DMS153 (cell line): ENCODE data around the gene OLAH.
"Not testable (repeated sequence)": the region's sequence is repeated elsewhere in the genome, so short reads cannot be mapped to it uniquely, and the experiment has no call there.

Source experiments
- DNase-seq: peaks from one replicate; lab custom pipeline; 2025; lab: John Stamatoyannopoulos, UW

The OLAH gene

DNA sequence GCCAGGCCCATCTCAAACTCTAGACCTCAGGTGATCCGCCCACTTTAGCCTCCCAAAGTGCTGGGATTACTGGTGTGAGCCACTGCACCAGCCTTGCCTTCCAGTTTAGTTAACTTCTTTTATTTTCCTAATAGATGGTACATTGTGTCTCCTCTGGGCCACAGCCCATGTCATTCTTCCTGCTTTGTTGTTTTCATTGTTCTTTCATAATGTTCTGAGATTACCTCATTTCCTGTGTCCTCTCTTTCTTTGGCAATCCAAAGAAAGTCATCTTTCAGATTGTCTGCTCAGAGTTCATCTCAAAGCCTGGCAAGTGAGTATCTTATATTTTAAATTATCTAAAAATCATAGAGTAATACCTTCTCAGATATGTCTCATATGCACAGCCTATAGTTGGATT lies at the start of gene OLAH:
OLAH (plus strand) TSS at position 270 of the 400 bp plus-strand sequence. CDS start 3,346 bp downstream, outside the sequence.
- DNase-seq, result no peak

DNA sequence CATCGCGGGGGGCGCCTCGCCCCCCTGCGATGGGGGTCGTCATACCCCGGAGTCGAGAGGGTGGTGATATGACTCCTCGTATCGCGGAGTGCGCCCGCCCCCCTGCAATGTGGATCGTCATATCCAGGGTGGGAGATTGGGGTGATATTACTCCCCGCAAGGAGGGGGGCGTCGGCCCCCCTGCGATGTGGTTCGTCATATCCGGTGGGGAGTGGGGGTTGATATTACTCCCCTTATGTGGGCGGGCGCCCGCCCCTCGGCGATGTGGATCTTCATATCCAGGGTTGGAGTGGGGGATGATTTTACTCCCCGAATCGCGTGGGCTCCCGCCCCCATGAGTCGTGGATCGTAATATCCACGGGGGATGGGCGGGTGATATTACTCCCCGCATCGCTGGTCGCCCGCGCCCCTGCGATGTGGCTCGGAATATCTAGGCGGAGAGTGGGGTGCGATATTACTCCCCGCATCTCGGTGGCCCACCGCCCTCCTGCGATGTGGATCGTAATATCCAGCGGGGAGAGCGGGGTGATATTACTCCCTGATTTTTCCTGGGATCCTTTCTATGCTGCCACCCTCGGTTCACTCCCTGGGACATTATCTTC lies 47.7 kb upstream of the OLAH start:
- no peak for DNase-seq

DNA sequence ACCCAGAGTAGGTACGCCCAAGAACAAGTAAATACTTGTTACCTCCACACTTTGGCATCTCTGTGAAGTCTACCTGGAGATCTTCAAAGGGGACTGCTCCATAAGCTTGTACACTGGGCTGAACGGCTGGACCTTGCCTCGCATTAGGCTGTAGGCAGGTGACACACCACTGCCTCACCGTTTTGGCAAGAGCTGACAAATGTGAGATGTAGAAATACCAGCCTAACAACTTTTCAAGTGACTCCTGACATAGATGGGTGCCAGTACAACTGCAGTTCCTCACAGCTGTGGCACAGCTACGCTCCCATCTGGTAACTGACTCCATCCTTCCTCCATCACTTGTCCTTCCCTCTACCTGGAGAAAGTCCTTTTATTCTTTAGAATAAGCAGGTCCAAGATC lies 30.2 kb upstream of the OLAH start:
- DNase-seq, result not testable (repeated sequence)

DNA sequence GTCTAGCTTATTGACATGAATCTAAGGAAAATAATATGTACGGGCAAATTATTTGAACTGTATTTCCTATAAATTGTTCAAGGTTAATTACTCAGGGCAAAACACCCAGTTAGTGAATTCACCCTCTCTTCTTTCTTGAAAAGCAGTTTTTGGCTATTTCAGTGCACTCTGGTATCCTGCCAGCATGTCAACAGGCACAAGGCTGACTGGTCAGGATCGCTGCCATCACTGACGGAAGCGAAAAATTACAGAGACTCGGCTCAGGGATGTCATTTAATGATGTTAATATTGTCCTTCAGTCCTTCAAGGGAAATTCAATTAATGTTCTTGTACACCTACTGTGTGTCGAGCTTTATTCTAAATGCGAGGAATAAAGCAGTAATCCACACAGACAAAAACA lies 28.3 kb upstream of the OLAH start:
- DNase-seq, result no peak

DNA sequence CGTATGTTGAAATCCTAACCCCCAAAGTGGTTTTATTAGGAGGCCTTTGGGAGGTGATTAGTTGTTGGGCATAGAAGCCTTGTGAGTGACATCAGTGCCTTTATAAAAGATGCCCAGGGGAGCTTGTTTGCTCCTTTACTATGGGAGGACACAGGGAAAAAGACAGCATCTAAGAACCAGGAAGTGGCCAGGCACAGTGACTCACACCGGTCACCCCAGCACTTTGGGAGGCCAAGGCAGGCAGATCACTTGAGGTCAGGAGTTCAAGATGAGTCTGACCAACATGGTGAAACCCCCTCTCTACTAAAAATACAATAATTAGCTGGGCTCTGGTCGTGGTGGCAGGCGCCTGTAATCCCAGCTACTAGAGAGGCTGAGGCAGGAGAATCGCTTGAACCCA lies 22.8 kb upstream of the OLAH start:
- DNase-seq, result not testable (repeated sequence)

DNA sequence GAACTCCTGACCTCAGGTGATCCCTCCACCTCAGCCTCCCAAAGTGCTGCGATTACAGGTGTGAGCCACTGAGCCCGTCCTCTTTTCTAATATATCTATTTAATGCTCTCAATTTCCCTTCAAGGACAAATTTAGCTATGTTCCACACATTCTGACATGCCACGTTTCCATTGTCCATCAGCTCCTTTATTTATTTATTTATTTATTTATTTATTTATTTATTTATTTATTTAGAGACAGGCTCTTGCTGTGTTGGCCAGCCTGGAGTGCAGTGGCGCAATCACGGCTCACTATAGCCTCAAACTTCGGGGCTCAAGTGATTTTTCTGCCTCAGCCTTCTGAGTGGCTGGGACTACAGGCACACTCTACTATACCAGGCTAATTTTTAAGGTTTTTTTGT lies 20.7 kb upstream of the OLAH start:
- not testable (repeated sequence) for DNase-seq

DNA sequence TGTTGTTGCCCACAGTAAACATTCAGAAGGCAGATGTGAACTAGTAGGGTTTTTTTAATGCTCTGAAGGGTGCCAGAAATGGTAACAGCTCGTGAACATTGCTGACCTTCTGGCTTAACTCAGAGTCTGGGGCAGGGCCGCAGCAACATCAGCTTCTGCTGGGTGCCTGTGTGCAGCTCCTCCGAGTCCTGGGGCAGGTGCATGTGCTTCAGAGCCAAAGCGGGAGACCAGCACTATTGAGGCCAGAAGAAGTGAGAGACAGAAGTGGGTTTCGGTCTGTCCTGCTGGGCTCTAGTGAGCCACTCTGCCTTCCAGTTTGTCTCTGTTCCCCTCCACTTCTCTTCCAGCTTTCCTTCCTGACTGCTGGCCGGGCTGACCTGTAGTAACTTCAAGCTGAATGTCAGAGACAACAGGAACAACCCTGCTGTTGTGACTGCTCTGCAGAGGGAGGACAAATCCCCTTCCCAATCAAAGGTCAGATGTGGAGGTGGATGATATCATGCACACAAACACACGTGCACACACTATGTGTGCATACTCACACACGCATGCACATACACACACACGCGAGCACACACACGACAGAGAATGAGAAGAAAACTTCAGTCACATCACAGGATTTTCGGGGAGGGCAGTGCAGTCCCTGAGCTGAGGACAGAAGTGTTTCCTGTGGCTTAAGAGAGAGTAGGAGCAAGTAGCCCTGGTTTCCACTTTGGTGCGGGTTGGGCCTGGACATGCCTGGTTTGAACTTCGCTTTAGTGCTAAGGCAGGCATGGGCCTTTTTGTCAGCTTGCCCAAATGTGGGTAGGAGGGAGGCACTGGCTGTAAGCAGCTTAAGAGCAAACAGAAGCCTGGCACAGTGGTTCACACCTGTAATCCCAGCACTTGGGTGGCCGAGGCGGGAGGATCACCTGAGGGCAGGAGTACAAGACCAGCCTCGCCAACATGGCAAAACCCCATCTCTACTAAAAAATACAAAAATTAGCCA lies 19.4 kb upstream of the OLAH start:
- DNase-seq, result not testable (repeated sequence)

DNA sequence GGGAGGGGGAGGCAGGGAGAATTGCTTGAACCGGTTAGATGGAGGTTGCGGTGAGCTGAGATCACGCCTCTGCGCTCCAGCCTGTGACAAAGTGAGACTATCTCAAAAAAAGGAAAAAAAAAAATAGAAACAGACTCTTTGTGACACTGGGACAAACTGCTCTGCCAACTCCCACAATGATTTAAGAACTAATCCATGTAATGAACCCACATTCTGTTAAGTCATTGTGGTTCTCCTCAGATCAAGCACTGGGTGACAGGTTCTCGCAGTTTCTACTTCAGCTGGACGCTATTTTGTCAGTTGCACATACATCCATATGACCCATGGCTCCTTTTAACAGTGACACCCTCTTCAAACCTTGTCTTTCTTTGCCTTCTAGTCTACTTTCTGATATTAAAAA lies 18.7 kb upstream of the OLAH start:
- not testable (repeated sequence) for DNase-seq

DNA sequence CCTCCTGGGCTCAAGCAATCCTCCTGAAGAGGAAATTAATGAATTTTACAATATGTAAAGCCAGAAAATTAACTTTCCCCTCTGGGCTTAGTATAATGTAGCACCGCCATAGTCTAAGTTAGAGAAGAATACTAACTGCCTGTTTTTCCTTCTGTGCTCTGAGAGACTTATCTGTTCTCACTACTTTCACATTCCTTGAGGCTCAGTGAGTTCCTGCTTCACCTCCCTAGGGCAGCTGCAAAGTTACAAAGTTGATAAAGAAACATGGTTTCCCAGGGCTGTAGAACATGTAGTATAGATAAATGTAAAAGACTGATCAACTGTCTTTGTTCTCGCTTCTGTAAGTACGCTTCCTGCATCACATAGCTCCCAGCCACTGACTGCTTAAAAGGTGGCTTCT lies 16.0 kb upstream of the OLAH start:
- no peak for DNase-seq

DNA sequence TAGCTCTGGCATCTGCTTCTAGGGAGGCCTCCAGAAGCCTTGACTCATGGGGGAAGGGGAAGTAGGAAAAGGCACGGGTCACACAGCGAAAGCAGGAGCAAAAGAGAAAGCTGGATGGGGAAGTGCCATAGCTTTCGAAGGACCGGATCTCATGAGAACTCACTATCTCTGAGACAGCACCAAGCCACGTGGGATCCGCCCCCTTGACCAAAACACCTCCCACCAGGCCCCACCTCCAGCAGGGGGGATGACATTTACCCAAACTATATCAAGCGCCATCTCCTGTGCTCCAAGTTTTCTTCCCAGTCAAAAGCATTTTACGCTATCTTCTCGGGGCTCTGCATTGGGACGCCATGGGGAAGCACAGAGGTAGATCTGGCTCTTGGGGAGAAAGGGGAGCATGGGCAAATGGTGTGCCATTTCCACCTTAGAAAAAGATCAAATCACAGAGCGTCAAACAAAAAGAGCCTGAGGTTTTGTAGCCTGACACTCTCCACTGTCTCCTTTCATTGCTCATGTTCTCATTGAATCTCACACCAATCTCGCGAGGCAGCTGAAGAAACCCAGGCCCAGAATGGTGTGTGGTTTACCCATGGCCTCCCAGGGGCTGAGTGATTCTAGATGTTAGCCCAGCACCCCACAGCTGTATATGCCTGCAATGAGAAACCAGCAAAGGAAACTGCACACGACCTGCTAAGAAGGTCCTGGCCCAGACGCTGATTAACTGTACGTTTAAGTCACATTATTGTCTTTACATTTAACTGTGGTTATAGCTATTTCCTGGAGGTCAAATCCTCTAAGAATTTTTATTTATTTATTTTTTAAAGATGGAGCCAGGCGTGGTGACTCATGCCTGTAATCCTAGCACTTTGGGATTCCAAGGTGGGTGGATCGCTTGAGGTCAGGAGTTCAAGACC lies 8.1 kb upstream of the OLAH start:
- no peak for DNase-seq

DNA sequence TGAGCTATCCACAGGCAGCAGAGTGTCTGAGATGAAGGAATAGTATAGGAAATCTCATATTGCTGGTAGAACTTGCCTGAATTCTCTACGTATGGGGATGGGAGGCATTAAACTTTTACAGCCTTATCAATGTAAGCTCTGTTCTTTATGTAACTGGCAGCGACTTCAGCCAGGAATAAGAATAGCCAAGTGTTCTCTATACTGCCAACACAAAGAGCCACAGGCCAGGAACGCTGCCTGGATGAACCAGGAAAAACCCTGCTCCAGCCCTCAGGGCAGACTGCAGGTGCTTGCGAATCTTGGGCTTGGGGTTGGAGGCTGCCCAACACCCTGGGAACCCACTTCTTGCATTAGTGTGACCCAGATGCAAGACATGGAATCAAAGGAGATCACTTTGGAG lies 6.1 kb upstream of the OLAH start:
- DNase-seq, result no peak

DNA sequence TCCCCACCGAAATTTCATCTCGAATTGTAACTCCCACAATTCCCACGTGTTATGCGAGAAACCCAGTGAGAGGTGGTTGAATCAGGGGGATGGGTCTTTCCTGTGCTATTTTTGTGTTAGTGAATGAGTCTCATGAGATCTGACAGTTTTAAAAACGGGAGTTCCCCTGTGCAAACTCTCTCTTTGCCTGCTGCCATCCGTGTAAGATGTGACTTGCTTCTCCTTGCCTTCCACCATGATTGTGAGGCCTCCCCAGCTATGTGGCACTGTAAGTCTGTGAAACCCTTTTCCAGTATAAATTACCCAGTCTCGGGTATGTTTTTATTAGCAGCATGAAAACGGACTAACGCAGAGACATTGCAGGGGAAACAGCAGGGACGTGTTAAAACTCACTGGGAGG lies 5.3 kb upstream of the OLAH start:
- DNase-seq, result no peak

DNA sequence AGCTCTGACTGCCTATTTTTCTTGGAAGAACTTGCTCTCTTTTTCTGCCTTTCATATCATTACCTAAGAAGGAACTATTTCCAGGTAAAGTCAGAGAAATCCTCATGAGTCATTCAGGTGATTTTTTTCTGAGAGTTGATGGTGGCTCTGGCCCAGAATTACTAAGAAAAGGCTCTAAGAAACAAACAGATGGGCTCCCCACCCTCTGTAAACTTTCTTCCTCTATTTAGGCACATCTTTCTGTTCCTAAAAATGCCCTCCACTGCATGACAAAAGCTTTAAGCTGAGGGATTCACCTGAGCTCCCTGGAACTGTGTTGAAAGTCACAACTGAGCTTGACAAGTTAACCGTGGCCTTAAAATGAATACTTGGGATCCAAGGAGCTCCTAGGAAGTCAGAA lies 1.6 kb downstream of the OLAH start:
- no peak for DNase-seq

DNA sequence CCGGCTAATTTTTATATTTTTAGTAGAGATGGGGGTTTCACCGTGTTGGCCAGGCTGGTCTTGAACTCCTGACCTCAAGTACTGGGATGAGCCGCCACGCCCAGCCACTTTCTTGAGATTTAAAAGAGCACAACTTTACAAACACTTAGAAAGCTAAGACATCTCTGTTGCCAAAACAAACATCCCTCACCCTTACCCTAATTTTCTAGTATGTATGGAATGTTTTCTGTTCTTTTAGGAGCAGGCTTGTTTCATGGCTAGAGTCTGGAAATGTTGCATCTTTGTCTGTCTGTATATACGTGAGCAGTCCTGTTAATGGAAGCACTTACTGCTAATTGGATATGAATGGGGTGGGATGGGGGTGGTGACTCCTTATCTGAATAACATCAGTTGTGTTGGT lies 2.9 kb downstream of the OLAH start:
- no peak for DNase-seq

DNA sequence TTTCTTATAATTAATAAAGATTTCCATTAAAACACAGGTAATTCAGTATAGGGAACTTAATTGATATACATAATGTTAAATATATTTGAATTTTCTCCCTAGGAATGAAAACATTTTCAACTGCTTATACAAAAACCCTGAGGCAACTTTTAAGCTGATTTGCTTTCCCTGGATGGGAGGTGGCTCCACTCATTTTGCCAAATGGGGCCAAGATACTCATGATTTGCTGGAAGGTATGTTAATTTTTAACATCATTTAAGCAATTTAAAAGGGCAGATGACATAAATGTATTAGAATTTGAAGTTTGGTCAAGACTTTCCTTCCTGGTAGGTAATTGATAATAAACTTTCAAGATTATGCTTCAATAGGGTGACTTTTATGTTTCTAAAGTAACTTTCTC lies 5.8 kb downstream of the OLAH start:
- DNase-seq, result no peak

DNA sequence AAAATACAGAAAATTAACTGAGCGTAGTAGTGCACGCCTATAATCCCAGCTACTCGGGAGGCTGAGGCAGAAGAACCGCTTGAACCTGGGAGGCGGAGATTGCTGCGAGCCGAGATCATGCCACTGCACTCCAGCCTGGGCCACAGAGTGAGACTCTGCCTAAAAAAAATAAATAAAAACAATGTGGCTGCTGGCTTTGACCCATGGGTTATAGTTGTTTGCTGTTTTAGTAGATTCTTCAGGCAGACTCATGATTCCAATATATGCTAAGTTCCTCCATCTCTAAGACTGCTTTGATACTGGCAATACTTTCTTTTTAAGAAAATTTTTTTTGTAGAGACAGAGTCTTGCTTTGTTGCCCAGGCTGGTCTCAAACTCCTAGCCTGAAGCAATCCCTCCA lies 8.4 kb downstream of the OLAH start:
- DNase-seq, result no peak

DNA sequence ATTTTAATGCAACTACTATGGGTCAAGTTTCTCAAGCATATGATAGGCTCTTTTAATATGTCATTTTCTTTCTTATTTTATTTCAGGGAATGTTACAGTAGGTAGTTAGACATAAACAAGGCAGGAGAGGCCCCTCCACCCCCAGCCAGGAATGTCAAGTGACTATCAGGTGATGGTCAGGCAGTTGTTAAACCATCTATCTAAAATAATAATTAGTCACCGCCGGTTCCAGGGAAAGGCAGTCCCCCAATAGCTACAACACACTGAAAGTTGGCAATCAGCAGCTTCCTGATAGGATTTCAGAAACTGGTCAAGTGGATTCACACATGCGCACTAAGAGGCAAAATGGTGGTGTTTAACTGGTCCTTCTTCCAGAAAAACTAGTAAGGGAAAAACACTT lies 9.3 kb downstream of the OLAH start:
- DNase-seq, result no peak

DNA sequence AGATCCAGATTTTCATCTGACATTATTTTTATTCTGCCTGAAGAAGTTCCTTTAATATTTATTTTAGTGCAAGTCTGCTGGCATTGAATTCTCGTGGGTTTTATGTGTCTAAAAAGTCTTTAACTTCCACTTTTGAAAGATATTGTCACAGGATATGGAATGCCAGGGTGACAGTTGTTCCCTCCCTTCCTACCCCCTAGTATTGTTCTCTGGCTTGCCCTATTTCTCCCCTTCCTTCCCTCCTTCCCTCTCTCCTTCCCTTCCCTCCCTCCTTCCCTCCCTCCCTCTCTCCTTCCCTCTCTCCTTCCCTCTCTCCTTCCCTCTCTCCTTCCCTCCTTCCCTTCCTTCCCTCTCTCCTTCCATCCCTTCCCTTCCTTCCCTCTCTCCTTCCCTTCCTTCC lies 14.9 kb downstream of the OLAH start:
- no peak for DNase-seq

DNA sequence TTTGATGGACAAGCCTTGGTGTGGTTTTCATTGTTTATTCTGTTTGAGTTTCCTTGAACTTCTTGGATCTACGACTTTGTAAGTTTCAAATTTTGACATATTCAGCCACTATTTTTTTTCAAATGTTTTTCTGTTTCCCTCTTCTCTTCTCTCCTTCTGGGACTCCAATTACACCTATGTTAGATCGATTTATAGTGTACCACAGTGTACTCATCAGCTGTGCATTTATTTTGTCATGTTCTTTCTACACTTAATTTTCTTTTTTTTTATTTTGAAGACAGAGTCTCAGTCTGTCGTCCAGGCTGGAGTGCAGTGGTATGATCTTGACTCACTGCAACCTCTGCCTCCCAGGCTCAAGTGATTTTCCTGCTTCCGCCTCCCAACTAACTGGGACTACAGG lies 16.2 kb downstream of the OLAH start:
- DNase-seq, result no peak

DNA sequence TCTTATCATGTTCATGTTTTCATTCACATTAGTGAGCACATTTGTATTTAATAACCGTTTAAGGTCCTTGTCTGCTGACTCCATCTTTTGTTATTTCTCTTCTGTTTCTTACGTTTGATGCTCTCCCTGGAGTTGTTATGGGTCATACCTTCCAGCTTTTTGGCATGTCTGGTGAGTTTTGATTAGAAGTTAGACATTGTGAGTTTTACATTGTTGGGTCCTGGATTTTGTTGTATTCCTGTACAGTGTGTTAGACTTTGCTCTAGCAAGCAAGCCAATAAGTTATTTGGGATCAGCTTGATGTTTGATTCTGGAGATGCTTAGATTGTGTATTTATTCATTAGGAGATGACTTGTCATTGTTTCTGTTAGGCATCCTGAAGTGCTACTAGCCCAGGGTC lies 16.9 kb downstream of the OLAH start:
- DNase-seq, result no peak

DNA sequence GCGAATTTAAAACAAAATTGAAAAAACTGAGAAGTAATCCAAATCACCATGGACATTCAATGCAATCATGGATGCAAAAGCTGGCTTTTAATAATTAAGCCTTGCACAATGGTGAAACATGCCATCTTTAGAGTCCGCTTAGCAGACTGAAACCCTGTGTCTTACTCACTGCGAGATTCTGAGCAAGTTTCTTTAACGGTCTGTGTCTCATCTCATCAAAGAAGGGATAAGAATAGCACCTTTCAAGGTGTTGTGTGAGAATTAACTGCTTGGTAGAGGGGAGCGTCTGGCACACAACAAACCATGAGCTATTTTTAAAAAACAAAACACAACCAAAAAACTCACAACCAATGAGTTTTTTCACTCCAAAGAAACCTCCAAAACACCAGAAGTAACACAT lies 23.4 kb downstream of the OLAH start:
- DNase-seq, result no peak

DNA sequence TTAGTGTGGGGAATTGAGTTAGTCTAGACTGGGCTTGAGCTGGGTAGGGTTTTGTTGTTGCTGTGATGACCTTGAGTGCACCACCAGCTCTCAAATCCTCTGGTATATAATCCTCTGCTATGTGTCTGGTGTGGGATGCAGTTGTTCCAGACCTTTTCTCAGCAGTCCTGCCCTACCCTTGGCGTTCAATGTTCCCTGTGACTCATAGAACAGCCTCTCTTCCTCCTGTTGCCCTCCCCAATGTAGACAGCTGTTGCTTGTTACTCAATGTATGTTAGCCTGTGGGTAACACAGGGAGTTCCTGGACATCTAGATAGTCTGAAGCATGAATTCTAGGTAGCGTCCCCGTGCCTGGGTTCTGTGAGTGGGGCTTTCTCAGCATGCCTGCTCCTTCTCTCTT lies 25.1 kb downstream of the OLAH start:
- no peak for DNase-seq
